Muscle layer of colon (tissue), 2 donors: ENCODE results near the gene FBLN2.

ENCODE experiments used
- H3K27ac ChIP-seq: one replicate; pipeline ENCODE4 v1.7.0; 2013; ENCODE audit warnings: low read depth, mild to moderate bottlenecking, low read length, moderate library complexity
- H3K27me3 ChIP-seq, 2 donors: one replicate each; pipeline ENCODE4 v1.7.0; 2013; ENCODE audit warnings: low read length in 2 of 2, mild to moderate bottlenecking in 2 of 2; ENCODE audit not compliant: insufficient read depth in 2 of 2, control insufficient read depth in 1 of 2
- H3K36me3 ChIP-seq: one replicate; pipeline ENCODE4 v1.7.0; 2013; ENCODE audit warnings: mild to moderate bottlenecking, low read length; ENCODE audit not compliant: insufficient read depth
- H3K4me1 ChIP-seq: one replicate; pipeline ENCODE4 v1.7.0; 2013; ENCODE audit warnings: mild to moderate bottlenecking, low read length; ENCODE audit not compliant: insufficient read depth
- H3K4me3 ChIP-seq, 2 donors: one replicate each; pipeline ENCODE4 v1.7.0; 2013; ENCODE audit warnings: low read length in 2 of 2, low read depth in 1 of 2, mild to moderate bottlenecking in 1 of 2, moderate library complexity in 1 of 2
- H3K9ac ChIP-seq: one replicate; pipeline ENCODE4 v1.7.0; 2013; ENCODE audit warnings: low read length
- H3K9me3 ChIP-seq: one replicate; pipeline ENCODE4 v1.7.0; 2013; ENCODE audit warnings: mild to moderate bottlenecking, low read length
- donor health status: abdominal sarcoma.
- donor health status: Adenocarcinoma of cecum.

Gene FBLN2

DNA sequence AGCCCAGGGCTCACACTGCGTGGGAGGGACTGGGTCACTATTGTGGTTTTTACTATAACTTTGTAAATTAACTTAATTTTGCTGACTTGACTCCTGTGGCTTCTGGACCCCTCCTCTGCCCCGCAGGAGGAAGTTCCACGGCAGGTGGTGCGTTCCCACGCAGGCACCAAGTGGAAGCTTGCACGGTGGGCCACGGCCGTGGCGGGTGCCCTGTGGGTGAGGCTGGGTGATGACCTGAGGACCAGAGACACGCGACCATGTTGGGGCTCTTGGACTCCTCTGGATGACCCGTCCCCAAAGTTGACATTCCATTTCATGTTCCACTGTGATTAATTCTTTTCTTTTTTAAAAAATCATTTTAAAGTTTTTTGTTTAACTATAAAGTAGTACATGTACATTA, 89.0 kb downstream of the FBLN2 start:
- no peaks in the 10 kb centered on the region for H3K36me3 ChIP-seq
- no peak overlapping the region for H3K27ac ChIP-seq
- H3K9ac ChIP-seq, result no peak overlapping the region
- no peak overlapping the region for H3K4me3 ChIP-seq
- no peaks in the 10 kb centered on the region for H3K4me1 ChIP-seq
- no peaks in the 10 kb centered on the region for H3K9me3 ChIP-seq
- no peaks in the 10 kb centered on the region for H3K27me3 ChIP-seq

DNA sequence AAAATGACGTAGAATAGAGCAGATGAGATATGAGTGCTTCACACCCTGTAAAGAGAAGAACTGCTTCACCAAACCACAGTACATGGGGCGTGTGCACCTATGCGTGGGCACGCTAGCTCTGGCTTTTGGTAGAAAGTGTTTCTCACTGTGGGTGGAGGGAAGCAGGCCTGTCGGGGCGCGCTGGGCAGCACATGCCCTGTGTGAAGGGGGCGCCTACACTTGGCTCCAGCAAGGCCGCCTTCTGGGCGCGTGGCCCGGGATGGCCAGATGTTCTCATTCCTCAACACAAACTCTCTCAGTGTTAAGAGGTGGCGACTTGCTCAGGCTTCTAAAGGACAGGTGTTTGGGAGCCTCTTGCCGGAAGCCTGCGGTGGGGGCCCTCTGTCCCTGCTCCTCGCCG, 90.0 kb downstream of the FBLN2 start:
- Histone ChIP-seq H3K9me3 (no peaks in the 10 kb centered on the region), H3K9ac (no peak overlapping the region), H3K4me3 (no peak overlapping the region), H3K27ac (no peak overlapping the region), H3K4me1 (no peaks in the 10 kb centered on the region), H3K27me3 (no peaks in the 10 kb centered on the region), H3K36me3 (no peaks in the 10 kb centered on the region)

GRCh38 chr3:13642597-13642996, 93.7 kb downstream of the FBLN2 start:
- peaks cover 3% of the 10 kb centered on the region for H3K4me1 ChIP-seq

DNA sequence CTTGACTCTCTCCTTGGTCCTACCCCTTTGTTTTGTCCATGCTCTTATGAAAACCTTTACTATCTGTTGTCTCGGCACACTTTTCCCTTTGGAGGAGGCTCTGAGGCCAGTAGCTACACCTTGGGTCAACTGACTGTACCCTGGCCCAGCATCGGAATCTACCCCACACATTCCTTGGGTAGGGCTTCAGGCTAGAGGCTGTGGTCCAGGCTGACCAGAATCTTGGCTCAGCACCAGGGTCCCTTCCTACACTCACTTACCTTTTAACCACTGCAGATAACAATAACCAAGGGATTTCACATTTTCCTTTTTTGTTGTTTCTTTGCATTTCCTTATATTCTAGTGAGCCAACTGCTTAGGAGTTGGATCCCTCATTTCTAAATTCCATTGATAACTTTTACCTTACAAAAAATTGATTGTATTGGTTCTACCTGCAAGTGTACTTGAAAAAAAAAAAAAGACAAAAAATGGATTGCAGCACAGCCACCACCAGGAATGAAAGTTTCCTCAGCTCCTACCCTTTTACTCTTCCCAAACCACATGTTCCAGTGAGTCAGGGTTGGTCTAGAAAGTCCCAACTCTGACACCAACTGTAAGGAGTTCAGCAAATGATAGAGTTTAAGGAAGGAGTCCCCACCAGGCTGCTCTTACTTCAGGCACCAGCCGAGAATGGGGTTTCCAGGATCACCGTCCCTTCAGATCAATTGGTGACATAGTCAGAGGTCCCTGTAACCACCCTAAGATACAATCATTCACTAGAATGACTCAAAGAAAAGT, 95.6 kb downstream of the FBLN2 start:
- H3K4me1 ChIP-seq, result peaks cover 8% of the 10 kb centered on the region
- H3K27me3 ChIP-seq, result peaks cover 0 to 5% of the 10 kb centered on the region in 2 donors
- no peaks in the 10 kb centered on the region for H3K36me3 ChIP-seq
- no peak overlapping the region for H3K4me3 ChIP-seq
- H3K27ac ChIP-seq, result no peak overlapping the region
- no peaks in the 10 kb centered on the region for H3K9me3 ChIP-seq
- no peak overlapping the region for H3K9ac ChIP-seq

More at GRCh38 chr3:13642597-13642996, 93.7 kb downstream of the FBLN2 start:
- Histone ChIP-seq H3K27me3 (peaks cover 0 to under 1% of the 10 kb centered on the region in 2 donors), H3K9ac (no peak overlapping the region), H3K4me3 (no peak overlapping the region), H3K27ac (no peak overlapping the region), H3K36me3 (no peaks in the 10 kb centered on the region), H3K9me3 (no peaks in the 10 kb centered on the region)

- Histone ChIP-seq H3K9ac (no peak overlapping the region), H3K27ac (no peak overlapping the region), H3K9me3 (no peaks in the 10 kb centered on the region), H3K36me3 (no peaks in the 10 kb centered on the region), H3K4me1 (peaks cover 8% of the 10 kb centered on the region), H3K27me3 (peaks cover 0 to 5% of the 10 kb centered on the region in 2 donors), H3K4me3 (no peak overlapping the region)
Measured at GRCh38 chr3:13645801-13646637, 97.1 kb downstream of the FBLN2 start.

- Histone ChIP-seq H3K4me3 (no peak overlapping the region), H3K4me1 (peaks cover 8% of the 10 kb centered on the region), H3K9me3 (no peaks in the 10 kb centered on the region)
Measured at GRCh38 chr3:13647298-13648059, 98.6 kb downstream of the FBLN2 start.

DNA sequence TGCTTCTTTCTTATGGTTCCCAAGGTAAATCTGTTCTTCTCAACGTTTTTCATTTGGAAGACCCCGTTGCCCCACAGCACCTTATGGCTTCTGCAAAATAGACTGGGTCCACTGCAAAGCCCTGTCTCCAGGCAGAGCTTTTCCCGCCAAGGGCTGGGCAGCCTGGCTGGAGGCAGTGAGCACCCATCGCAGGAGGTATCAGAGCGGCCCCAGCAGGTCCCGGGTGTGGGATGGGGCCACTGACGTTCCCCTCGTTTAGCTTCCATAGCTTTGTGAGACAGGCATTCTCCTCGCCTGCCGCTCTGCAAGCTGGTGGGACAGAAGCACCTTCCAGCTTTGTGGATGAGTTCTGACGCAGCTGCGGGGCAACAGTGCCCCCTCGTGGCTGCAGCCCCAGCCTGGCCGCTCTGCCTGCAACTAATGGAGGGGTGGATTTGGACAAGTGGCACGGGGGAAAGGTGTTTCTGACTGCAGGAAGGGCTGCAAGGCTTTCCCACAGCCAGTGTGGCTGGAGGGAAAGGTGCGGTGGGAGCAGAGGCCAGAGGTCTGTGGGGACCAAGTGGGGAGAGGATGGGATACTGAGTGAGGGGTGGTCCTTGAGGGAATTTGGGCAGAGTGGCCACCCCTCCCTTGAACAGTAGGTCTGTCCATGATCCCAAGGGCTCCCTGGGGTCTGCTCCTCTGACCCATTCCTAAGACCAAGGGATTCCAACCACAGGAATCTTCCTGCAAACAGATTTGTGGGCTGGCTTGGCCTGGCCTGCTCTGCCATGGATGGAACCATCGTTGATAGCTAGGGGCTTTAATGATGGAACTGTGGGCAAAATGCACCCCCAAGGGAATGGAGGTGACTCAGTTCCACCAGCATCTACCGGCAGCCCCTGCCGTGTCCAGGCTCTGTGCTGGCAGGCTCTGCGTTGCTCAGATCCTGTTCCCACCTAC, 99.4 kb downstream of the FBLN2 start:
- Histone ChIP-seq H3K36me3 (no peaks in the 10 kb centered on the region), H3K27ac (no peak overlapping the region), H3K4me3 (no peak overlapping the region)

More at GRCh38 chr3:13647298-13648059, 98.6 kb downstream of the FBLN2 start:
- Histone ChIP-seq H3K27me3 (peaks cover 0 to 5% of the 10 kb centered on the region in 2 donors), H3K36me3 (no peaks in the 10 kb centered on the region), H3K9ac (no peak overlapping the region), H3K27ac (no peak overlapping the region)

GRCh38 chr3:13650210-13651056, 101.5 kb downstream of the FBLN2 start:
- H3K9ac ChIP-seq, result no peak overlapping the region
- H3K27me3 ChIP-seq, result peaks cover 5 to 18% of the 10 kb centered on the region in 2 donors
- no peaks in the 10 kb centered on the region for H3K36me3 ChIP-seq
- H3K27ac ChIP-seq, result no peak overlapping the region
- no peak overlapping the region for H3K4me3 ChIP-seq
- no peaks in the 10 kb centered on the region for H3K9me3 ChIP-seq
- peaks cover 8% of the 10 kb centered on the region for H3K4me1 ChIP-seq

More for the DNA sequence above, 99.4 kb downstream of the FBLN2 start:
- Histone ChIP-seq H3K27me3 (peaks cover 0 to 5% of the 10 kb centered on the region in 2 donors), H3K4me1 (peaks cover 8% of the 10 kb centered on the region), H3K9ac (no peak overlapping the region), H3K9me3 (no peaks in the 10 kb centered on the region)

- Histone ChIP-seq H3K4me3 (no peak overlapping the region), H3K9ac (no peak overlapping the region), H3K4me1 (peaks cover 8% of the 10 kb centered on the region), H3K27ac (no peak overlapping the region), H3K36me3 (no peaks in the 10 kb centered on the region), H3K27me3 (peaks cover 5 to 23% of the 10 kb centered on the region in 2 donors), H3K9me3 (no peaks in the 10 kb centered on the region)
Measured at GRCh38 chr3:13651057-13651400, 102.1 kb downstream of the FBLN2 start.
